ENCODE data around the gene TBL1XR1. TPM values are rescaled to one million over a fixed set of nuclear protein-coding genes. Genes with fewer than 3 reads are reported as not detected.

TBL1XR1 gene
- total and polyA plus RNA-seq, 2 of the 8 experiments (the other 6 are each of a cell fraction or from before 2014, with no cell fraction given) = 28.1 to 147 TPM

DNA sequence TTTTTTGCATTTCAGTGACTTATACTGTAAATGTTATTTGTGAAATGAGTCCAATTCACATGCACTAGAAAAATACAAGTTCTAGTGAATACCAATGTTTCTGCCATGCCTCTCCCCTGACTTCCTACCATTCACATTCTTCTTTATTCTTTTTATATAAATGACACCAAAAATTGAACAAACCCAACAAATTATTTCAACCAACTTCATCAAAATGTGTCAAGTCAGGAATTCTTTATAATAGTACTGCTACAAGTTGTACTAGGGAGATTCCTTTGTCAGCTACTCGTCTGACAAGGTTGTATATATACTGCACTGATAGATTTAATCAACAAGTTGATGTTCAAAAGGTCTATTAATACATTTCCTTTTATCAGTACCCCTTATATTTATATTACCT is 3.0 kb downstream of the TBL1XR1 start:
- no peak overlapping the region; a peak in 1 of 7 replicates for H3K9ac ChIP-seq (replicated peaks in 1 of 4; ENCODE audit: extremely low read depth in 1 of 4, low read depth in 3 of 4, low read length in 3 of 4)
- TF ChIP-seq PHF8 (conservative IDR thresholded peaks at IDR 0.05; ENCODE audit: low read depth, low read length) = no peak
- no peak for TF ChIP-seq SAP30 (IDR thresholded peaks at IDR 0.05; ENCODE audit: insufficient read depth, insufficient replicate concordance, low read length)
- TF ChIP-seq POLR2AphosphoS5 (IDR thresholded peaks at IDR 0.05; ENCODE audit: low read depth, low read length) = no peak
- TF ChIP-seq RAD21 (IDR thresholded peaks at IDR 0.05 in 1 of 2, conservative IDR thresholded peaks at IDR 0.05 in 1 of 2; ENCODE audit: low read depth in 2 of 2, low read length in 2 of 2) = no peak
- no peak for TF ChIP-seq GABPA (IDR thresholded peaks at IDR 0.05; ENCODE audit: borderline replicate concordance, insufficient read depth, low read length)
- no peak for TF ChIP-seq EGR1 (IDR thresholded peaks at IDR 0.05; ENCODE audit: borderline replicate concordance, low read depth, low read length)
- TF ChIP-seq TCF12 (IDR thresholded peaks at IDR 0.05; ENCODE audit: low read depth, low read length) = no peak

More for the DNA sequence above, 3.0 kb downstream of the TBL1XR1 start:
- H2AFZ ChIP-seq (ENCODE audit: low read length) = no peak overlapping the region
- no peak overlapping the region for H2AK5ac ChIP-seq (ENCODE audit: low read depth, low read length)
- no peak overlapping the region for H2BK5ac ChIP-seq (ENCODE audit: low read depth, low read length)
- H2BK120ac ChIP-seq (replicated peaks; ENCODE audit: low read depth, low read length) = no peak overlapping the region
- peaks cover 65 to 73% of the 10 kb centered on the region in 2 experiments for H3K79me2 ChIP-seq (ENCODE audit: control insufficient read depth in 1 of 2, insufficient read depth in 2 of 2, low read length in 2 of 2)
- H2BK15ac ChIP-seq (ENCODE audit: low read length) = no peak overlapping the region
- ChIA-PET POLR2A (ENCODE audit: partially characterized antibody) (interaction anchor here (0.9 to 4.3 kb wide), 10 partner anchors 10 to 417 kb away, joined by 3 to 82 read pairs (median 4); no protein-coding TSS in a partner anchor), CTCF (ENCODE audit: partially characterized antibody) (interaction anchor here (1.5 kb wide), 1 partner anchor 165 kb away, joined by 4 read pairs; no protein-coding TSS in a partner anchor)
- no peak overlapping the region for H3K4ac ChIP-seq (replicated peaks; ENCODE audit: insufficient read length, low read depth, low read length)
- H4K91ac ChIP-seq (replicated peaks; ENCODE audit: insufficient read length, low read length) = no peak overlapping the region
- H4K20me1 ChIP-seq (replicated peaks in 1 of 2; ENCODE audit: control insufficient read depth in 1 of 2, insufficient read depth in 2 of 2, low read length in 2 of 2) = peaks cover 5 to 12% of the 10 kb centered on the region in 2 experiments
- H2BK20ac ChIP-seq (ENCODE audit: low read length) = no peak overlapping the region
- H3K4me2 ChIP-seq (ENCODE audit: insufficient read depth in 1 of 2, low read depth in 2 of 2, low read length in 2 of 2) = peak overlapping the region; percentile 73 to 75
- no peaks in the 10 kb centered on the region for H3K27me3 ChIP-seq (replicated peaks in 1 of 4; ENCODE audit: control insufficient read depth in 3 of 4, extremely low read depth in 1 of 4, insufficient read depth in 3 of 4, low read length in 3 of 4)
- H3K36me3 ChIP-seq (ENCODE audit: control insufficient read depth in 2 of 4, insufficient read depth in 4 of 4, low read length in 3 of 4) = peaks cover 0 to 3% (median 0%) of the 10 kb centered on the region in 4 experiments; a peak in 1 of 8 replicates
- no peak overlapping the region for H3K27ac ChIP-seq (ENCODE audit: low read depth, low read length)
- no peak overlapping the region for H3K23ac ChIP-seq (ENCODE audit: insufficient read length)
- peaks cover 2% of the 10 kb centered on the region for H3K23me2 ChIP-seq (ENCODE audit: low read depth, low read length)
- peak overlapping the region; percentile 26 for H4K5ac ChIP-seq (ENCODE audit: insufficient read length, low read depth, low read length)
- no peak for DNase-seq (ENCODE audit: low read depth in 1 of 2, low spot score in 2 of 2)
- H2BK12ac ChIP-seq (ENCODE audit: low read depth, low read length) = no peak overlapping the region
- H3K56ac ChIP-seq (replicated peaks; ENCODE audit: insufficient read length, low read depth, low read length) = no peak overlapping the region
- no peak overlapping the region for H3K14ac ChIP-seq (ENCODE audit: insufficient read length)
- peak overlapping the region in 2 of 4 experiments; percentile 99 to 100; a peak in 5 of 8 replicates for H3K4me3 ChIP-seq (ENCODE audit: extremely low read depth in 1 of 4, insufficient read depth in 2 of 4, low read depth in 3 of 4, low read length in 4 of 4)
- no peak overlapping the region for H3K18ac ChIP-seq (ENCODE audit: extremely low read depth, low read length)
- no peak overlapping the region for H4K8ac ChIP-seq (ENCODE audit: extremely low read depth, insufficient read depth, low read length)
- 78% methylated on average over 1 of the region's 1 CpG; no CpG with 5 or more reads in 1 of the 2 experiments for WGBS, 2 experiments (ENCODE audit: extremely low coverage in 1 of 2, insufficient coverage in 1 of 2, insufficient read length in 1 of 2, insufficient replicate concordance in 2 of 2, low coverage in 1 of 2, low lambda C conversion rate in 2 of 2, missing lambda C conversion rate in 1 of 2)
- H3K4me1 ChIP-seq (replicated peaks in 1 of 4; ENCODE audit: control insufficient read depth in 3 of 4, insufficient read depth in 4 of 4, low read length in 3 of 4) = peaks cover 5 to 31% (median 16%) of the 10 kb centered on the region in 4 experiments; a peak in 5 of 7 replicates
- FAIRE-seq = no peak
- H3K9me3 ChIP-seq (ENCODE audit: insufficient read depth in 2 of 2, low read depth in 1 of 2, low read length in 1 of 2) = no peaks in the 10 kb centered on the region
- no peaks in the 10 kb centered on the region for H3K79me1 ChIP-seq (ENCODE audit: low read depth, low read length)

Measured in H1 (cell line).